Dendritic cell treated with granulocyte-macrophage colony-stimulating factor and Interleukin-4, amounts not matched to agents 40 ng/mL and 50 ng/mL, for 4 days (primary cell): ENCODE results near the gene RABGAP1L.
"Not testable (repeated sequence)": the region's sequence is repeated elsewhere in the genome, so short reads cannot be mapped to it uniquely, and the experiment has no call there.

Experiments
- H3K27ac Mint-ChIP-seq: one replicate; pipeline ENCODE4 v1.8.0; 2022; ENCODE audit warnings: mild to moderate bottlenecking, mixed read lengths
- H3K27me3 Mint-ChIP-seq: one replicate; pipeline ENCODE4 v1.8.0; 2022; ENCODE audit warnings: mild to moderate bottlenecking, mixed read lengths
- H3K36me3 Mint-ChIP-seq: one replicate; pipeline ENCODE4 v1.8.0; 2022; ENCODE audit warnings: low read depth, mixed read lengths
- H3K4me1 Mint-ChIP-seq: one replicate; pipeline ENCODE4 v1.8.0; 2022; ENCODE audit warnings: low read depth, mixed read lengths
- H3K4me3 Mint-ChIP-seq: one replicate; pipeline ENCODE4 v1.8.0; 2022; ENCODE audit warnings: mild to moderate bottlenecking, moderate library complexity, mixed read lengths
- H3K9me3 Mint-ChIP-seq: one replicate; pipeline ENCODE4 v1.8.0; 2022; ENCODE audit warnings: mixed read lengths
- intact Hi-C: fragments of 100-400 bp; cut with micrococcal nuclease; formaldehyde crosslinking; loops from one replicate; pipeline ENCODE4 v1.15.0; 2022

RABGAP1L gene

DNA sequence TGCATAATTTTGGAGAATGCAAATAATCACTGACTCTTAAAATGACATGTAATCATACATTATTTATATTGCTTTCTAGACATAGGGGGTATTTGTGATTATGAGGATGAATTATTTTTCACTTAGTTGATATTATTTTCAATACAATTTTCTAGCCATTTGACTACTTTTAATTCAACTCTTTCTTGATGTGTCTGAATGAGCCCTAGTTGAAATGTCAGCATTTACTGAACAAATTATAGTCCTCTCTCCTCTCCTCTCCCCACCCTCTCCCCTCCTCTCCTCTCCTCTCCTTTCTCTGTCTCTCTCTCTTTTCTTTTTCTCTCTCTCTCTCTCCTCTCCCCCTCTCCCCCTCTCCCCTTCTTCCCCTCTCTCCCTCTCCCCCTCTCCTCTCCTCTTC lies 483.1 kb downstream of the RABGAP1L start:
- H3K4me3 Mint-ChIP-seq, result no peak overlapping the region
- no peaks in the 10 kb centered on the region for H3K4me1 Mint-ChIP-seq
- peaks cover 8% of the 10 kb centered on the region for H3K36me3 Mint-ChIP-seq
- intact Hi-C loops, result no loop called here
- no peaks in the 10 kb centered on the region for H3K27me3 Mint-ChIP-seq
- H3K27ac Mint-ChIP-seq, result no peak overlapping the region
- peaks cover 7% of the 10 kb centered on the region for H3K9me3 Mint-ChIP-seq

DNA sequence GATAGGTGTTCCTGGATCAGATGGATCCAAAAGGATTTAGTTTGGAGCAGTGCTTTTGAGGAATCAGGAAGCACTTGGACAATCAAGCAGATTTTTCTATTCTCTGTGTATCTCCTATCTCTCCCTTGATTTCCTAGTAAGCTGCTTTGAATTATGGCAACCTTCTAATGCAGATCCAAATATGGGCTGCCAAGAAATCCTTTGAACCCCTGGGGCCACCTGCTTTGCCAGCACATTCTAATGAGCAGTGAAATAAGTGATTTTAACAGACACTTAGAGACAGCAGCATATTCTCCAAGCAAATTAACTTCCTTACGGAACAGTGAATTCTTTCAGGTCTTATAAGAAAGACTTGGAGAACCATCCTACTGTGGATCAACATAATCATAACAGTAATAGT lies 483.9 kb downstream of the RABGAP1L start:
- H3K27ac Mint-ChIP-seq, result no peak overlapping the region
- H3K9me3 Mint-ChIP-seq, result peaks cover 15% of the 10 kb centered on the region
- no peaks in the 10 kb centered on the region for H3K4me1 Mint-ChIP-seq
- no peak overlapping the region for H3K4me3 Mint-ChIP-seq
- H3K27me3 Mint-ChIP-seq, result no peaks in the 10 kb centered on the region
- no peaks in the 10 kb centered on the region for H3K36me3 Mint-ChIP-seq
- intact Hi-C loops, result no loop called here

DNA sequence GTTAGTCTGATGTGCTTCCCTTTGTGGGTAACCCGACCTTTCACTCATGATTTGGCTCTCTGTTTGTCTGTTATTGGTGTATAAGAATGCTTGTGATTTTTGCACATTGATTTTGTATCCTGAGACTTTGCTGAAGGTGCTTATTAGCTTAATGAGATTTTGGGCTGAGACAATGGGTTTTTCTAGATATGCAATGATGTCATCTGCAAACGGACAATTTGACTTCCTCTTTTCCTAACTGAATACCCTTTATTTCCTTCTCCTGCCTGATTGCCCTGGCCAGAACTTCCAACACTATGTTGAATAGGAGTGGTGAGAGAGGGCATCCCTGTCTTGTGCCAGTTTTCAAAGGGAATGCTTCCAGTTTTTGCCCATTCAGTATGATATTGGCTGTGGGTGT lies 490.3 kb downstream of the RABGAP1L start:
- H3K4me1 Mint-ChIP-seq, H3K4me3 Mint-ChIP-seq, H3K36me3 Mint-ChIP-seq, intact Hi-C loops, H3K27me3 Mint-ChIP-seq, H3K27ac Mint-ChIP-seq: not testable (repeated sequence)
- H3K9me3 Mint-ChIP-seq, result peaks cover 31% of the 10 kb centered on the region

DNA sequence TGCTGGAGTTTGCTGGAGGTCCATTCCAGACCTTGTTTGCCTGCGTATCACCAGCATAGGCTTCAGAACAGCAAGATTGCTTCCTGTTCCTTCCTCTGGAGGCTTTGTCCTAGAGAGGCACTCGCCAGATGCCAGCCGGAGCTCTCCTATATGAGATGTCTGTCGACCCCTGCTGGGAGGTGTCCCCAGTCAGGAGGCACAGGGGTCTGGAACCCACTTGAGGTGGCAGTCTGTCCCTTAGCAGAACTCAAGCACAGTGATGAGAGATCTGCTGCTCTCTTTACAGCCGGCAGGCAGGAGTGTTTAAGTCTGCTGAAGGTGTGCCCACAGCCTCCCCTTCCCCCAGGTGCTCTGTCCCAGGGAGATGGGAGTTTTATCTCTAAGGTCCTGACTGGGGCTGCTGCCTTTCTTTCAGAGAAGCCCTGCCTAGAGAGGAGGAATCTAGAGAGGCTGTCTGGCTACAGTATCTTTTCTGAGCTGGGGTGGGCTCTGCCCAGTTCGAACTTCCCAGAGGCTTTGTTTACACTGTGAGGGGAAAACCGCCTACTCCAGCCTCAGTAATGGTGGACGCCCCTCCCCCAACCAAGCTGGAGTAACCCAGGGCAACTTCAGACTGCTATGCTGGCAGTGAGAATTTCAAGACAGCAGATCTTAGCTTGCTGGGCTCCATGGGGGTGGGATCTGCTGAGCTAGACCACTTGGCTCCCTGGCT lies 493.4 kb downstream of the RABGAP1L start:
- H3K4me1 Mint-ChIP-seq, result peaks cover 5% of the 10 kb centered on the region

DNA sequence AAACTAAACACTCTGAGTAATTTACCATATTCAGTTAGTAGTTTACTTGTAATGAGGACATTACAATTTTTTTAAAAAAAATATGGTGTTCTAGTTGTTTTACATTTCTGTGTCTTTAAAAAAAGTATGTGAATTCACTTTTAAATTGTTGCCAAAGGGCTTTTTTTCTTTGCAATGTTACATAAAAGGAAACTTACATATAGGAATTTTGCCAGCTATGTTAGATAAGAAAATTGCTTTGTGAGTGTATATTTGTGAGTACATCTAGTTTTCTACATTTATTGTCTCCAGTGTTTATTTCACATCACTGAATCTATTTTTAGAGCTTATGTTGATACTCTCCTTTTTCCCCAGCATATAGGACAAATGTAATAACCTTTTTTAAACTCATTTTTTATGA lies 495.2 kb downstream of the RABGAP1L start:
- Mint-ChIP-seq H3K27me3 (no peaks in the 10 kb centered on the region), H3K4me1 (peaks cover 2% of the 10 kb centered on the region), H3K9me3 (peaks cover 19% of the 10 kb centered on the region), H3K36me3 (no peaks in the 10 kb centered on the region), H3K4me3 (no peak overlapping the region), H3K27ac (no peak overlapping the region)
- intact Hi-C loops, result no loop called here

More for the DNA sequence above, 493.4 kb downstream of the RABGAP1L start:
- Mint-ChIP-seq H3K27ac (no peak overlapping the region), H3K4me3 (no peak overlapping the region), H3K9me3 (peaks cover 28% of the 10 kb centered on the region), H3K27me3 (no peaks in the 10 kb centered on the region), H3K36me3 (no peaks in the 10 kb centered on the region)
- intact Hi-C loops, result no loop called here

DNA sequence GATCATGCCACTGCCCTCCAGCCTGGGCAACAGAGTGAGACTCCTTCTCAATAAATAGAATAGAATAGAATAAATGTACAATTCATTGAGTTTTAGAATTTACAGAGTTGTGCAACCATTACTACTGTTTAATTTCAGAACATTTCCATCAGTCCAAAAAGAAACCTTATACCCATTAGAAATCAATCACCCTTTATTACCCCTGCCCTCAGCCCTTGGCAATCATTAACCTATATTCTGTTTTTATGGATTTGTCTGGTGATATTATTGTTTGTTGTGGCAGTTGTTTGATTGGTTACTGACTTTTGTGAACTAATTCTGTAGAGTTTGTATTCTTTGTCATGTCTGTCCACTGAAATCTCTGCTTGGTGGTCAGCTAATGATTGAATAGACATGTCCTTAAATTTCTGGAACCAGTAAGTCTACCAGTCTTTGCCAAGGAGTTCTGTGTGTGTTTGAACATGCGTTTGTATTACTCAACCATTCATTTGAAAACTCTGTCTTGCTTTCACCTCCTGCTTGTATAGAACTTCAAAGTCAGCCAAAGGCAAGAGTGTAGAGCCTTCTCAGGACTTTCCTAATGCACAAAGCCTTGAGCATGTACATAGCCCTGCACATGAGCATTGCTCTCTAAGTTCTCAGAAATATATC lies 497.2 kb downstream of the RABGAP1L start:
- intact Hi-C loops, result no loop called here
- peaks cover 14% of the 10 kb centered on the region for H3K9me3 Mint-ChIP-seq
- no peak overlapping the region for H3K27ac Mint-ChIP-seq
- H3K36me3 Mint-ChIP-seq, result no peaks in the 10 kb centered on the region
- no peaks in the 10 kb centered on the region for H3K4me1 Mint-ChIP-seq
- H3K4me3 Mint-ChIP-seq, result no peak overlapping the region
- no peaks in the 10 kb centered on the region for H3K27me3 Mint-ChIP-seq

DNA sequence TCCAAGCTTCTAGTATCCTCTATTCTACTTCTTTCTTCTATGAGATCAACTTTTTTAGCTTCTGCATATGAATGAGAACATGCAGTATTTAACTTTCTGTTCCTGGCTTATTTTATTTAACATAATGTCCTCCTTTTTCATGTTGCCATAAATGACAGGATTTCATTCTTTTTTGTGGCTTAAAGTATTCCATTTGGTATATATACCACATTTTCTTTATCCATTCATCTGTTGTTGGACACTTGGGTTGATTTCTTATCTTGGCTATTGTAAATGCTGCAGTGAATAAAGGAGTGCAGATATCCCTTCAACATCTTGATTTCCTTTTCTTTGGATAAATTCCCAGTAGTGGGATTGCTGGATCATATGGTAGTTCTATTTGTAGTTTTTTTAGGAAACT lies 498.1 kb downstream of the RABGAP1L start:
- peaks cover 8% of the 10 kb centered on the region for H3K9me3 Mint-ChIP-seq
- no peak overlapping the region for H3K27ac Mint-ChIP-seq
- no peak overlapping the region for H3K4me3 Mint-ChIP-seq
- H3K4me1 Mint-ChIP-seq, result no peaks in the 10 kb centered on the region
- intact Hi-C loops, result no loop called here
- no peaks in the 10 kb centered on the region for H3K27me3 Mint-ChIP-seq
- H3K36me3 Mint-ChIP-seq, result no peaks in the 10 kb centered on the region

DNA sequence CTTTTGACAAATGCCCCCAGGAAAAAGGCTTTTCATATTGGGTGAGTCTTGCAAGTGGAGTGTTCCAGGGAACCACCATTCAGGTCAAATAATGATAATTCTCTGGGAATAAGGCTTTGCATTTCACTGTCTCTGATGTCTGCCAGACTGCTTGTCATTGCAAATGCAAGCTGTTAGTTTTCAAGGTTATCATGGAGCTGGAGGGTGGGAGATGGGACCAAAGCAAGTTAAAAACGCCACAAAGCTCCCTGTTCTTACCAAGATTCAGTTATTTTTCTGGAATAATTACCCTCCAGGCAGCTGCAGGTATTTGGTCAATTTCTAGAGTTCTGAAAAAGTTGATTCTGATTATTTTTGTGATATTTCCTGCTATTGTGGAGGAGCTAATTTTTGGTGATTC lies 498.6 kb downstream of the RABGAP1L start:
- intact Hi-C loops, result no loop called here
- Mint-ChIP-seq H3K9me3 (peaks cover 8% of the 10 kb centered on the region), H3K27ac (no peak overlapping the region), H3K4me1 (no peaks in the 10 kb centered on the region), H3K27me3 (no peaks in the 10 kb centered on the region), H3K36me3 (no peaks in the 10 kb centered on the region), H3K4me3 (no peak overlapping the region)

DNA sequence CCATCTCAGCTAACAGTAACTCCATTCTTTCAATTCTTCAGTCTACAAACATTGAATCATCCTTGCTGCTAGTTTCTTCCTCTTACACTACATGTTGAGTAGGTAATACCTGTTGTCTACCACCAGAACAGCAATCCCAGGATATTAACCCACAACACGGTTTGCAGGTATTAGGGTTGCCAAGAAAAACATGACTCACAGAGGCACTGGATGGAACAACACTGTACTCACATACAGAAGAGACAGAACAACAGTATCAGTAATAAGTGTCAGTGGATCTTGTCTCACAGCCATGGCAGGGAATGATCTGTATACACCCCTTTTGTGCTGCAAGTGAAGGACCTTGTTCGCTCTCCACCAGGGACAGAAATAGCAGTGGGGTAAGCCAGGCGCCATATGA lies 500.5 kb downstream of the RABGAP1L start:
- peaks cover 8% of the 10 kb centered on the region for H3K9me3 Mint-ChIP-seq
- H3K4me1 Mint-ChIP-seq, result no peaks in the 10 kb centered on the region
- H3K36me3 Mint-ChIP-seq, result no peaks in the 10 kb centered on the region
- no peak overlapping the region for H3K27ac Mint-ChIP-seq
- H3K27me3 Mint-ChIP-seq, result no peaks in the 10 kb centered on the region
- no peak overlapping the region for H3K4me3 Mint-ChIP-seq
- intact Hi-C loops, result no loop called here

DNA sequence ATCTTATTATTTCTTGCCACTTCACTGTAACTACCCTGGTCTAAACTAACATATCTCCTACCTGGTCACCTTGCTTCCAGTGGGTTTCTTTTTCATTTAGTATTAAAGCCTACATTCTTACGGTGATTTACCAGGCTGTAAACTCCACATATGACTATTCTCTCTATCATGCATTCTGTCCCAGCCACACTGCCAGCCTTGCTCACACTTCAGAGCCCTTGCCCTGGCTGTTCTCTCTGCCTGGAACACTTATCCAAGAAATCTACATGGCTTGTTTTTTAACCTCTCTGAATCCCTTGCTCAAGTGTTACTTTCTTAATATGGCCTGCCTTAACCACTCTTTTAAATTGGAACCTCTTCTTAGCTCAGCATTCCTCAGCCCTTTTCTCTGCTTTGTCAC lies 501.2 kb downstream of the RABGAP1L start:
- H3K36me3 Mint-ChIP-seq, result no peaks in the 10 kb centered on the region
- no peak overlapping the region for H3K27ac Mint-ChIP-seq
- no peaks in the 10 kb centered on the region for H3K4me1 Mint-ChIP-seq
- H3K4me3 Mint-ChIP-seq, result no peak overlapping the region
- peaks cover 8% of the 10 kb centered on the region for H3K9me3 Mint-ChIP-seq
- H3K27me3 Mint-ChIP-seq, result no peaks in the 10 kb centered on the region
- intact Hi-C loops, result no loop called here

DNA sequence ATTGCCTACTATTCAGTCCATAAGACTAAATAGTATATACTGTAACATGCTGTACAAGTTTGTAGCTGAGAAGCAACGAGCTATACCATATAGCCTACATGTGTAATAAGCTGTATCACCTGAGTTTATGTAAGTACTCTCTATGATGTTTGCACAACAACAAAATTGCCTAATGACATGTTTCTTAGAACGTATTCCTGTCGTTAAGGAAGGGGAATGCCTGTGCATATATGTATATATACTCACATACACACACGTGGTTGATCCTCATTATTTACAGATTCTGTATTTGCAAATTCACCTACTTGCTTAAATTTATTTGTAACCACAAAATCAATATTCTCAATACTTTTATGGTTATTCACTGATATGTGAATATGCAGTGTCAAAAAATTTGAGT lies 504.0 kb downstream of the RABGAP1L start:
- H3K9me3 Mint-ChIP-seq, result peaks cover 6% of the 10 kb centered on the region
- no peak overlapping the region for H3K4me3 Mint-ChIP-seq
- intact Hi-C loops, result no loop called here
- H3K36me3 Mint-ChIP-seq, result no peaks in the 10 kb centered on the region
- H3K27me3 Mint-ChIP-seq, result no peaks in the 10 kb centered on the region
- no peaks in the 10 kb centered on the region for H3K4me1 Mint-ChIP-seq
- no peak overlapping the region for H3K27ac Mint-ChIP-seq

DNA sequence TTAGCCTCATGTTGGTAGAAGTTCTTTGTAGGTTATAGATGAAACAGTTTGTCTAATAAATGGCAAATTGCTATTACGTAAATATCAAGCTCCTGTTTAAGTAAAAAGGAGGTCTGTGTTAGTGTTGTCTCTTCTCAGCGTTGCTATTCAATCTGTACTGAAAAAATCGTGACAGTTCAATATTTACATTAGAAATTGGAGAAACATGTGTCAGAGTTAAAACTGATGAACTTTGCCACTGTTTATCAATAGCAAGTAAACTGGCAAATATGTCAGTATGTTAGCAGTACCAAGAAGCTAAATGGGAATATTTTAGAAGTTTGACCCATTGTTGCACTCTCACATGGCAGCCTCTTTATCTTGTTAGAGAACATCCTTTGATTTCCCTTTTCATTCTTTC lies 506.9 kb downstream of the RABGAP1L start:
- no peaks in the 10 kb centered on the region for H3K4me1 Mint-ChIP-seq
- intact Hi-C loops, result no loop called here
- H3K27ac Mint-ChIP-seq, result no peak overlapping the region
- H3K36me3 Mint-ChIP-seq, result no peaks in the 10 kb centered on the region
- H3K4me3 Mint-ChIP-seq, result no peak overlapping the region
- H3K9me3 Mint-ChIP-seq, result peaks cover 29% of the 10 kb centered on the region
- no peaks in the 10 kb centered on the region for H3K27me3 Mint-ChIP-seq

DNA sequence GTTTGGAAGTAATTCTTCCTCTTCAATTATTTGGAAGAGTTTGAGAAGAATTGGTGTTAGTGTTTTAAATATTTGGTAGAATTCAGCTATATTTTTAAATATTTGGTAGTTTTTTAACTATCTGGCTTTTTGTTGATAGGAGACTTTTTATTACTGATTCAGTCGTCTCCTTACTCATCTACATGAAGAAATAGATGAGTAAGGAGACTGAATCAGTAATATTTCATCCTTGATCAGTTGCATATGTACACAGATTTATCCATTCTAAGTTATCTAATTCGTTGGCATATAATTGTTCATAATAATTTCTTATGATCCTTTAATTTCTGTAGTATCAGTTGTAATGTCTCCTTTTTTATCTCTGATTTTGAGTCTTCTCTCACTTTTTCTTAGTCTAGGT lies 512.5 kb downstream of the RABGAP1L start:
- intact Hi-C loops, result no loop called here
- Mint-ChIP-seq H3K36me3 (no peaks in the 10 kb centered on the region), H3K9me3 (peaks cover 29% of the 10 kb centered on the region), H3K4me3 (no peak overlapping the region), H3K27me3 (no peaks in the 10 kb centered on the region), H3K27ac (no peak overlapping the region), H3K4me1 (no peaks in the 10 kb centered on the region)

DNA sequence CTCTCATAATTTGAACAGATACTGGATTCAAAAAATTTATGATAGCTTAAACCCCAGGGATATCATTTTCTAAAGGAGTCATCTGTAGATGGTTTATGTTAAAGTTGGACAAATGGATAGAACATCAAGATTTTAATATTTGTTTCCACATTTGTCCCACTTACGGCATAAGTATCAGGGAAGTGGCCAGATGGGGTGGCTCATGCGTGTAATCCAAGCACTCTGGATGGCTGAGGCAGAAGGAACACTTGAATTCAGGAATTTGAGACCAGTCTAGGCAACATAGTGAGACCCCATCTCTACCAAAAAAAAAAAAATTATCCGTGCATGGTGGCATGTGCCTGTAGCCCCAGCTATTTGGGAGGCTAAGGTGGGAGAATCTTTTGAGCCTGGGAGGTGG lies 517.5 kb downstream of the RABGAP1L start:
- Mint-ChIP-seq H3K4me3 (no peak overlapping the region), H3K27ac (no peak overlapping the region), H3K27me3 (no peaks in the 10 kb centered on the region), H3K4me1 (no peaks in the 10 kb centered on the region), H3K9me3 (no peaks in the 10 kb centered on the region), H3K36me3 (no peaks in the 10 kb centered on the region)
- intact Hi-C loops, result no loop called here

DNA sequence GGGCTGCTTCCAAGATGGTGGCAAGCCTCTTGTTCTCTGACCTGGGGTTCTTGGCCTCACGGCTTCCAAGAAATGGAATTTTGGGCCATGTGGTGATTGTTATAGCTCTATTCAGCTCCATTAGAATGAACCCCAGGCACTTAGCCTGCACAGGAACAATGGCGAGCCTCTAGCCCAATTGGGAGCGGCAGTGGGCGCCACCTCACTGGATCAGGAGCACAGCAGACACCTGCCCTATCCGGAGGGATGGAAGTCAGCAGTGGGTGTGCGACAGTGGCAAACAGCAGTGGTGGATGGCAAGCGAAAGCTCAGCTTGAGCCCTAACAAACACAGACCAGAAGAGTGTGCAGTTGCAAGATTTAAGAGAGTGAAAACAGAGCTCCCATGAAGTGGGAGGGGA lies 519.3 kb downstream of the RABGAP1L start:
- Mint-ChIP-seq H3K27ac (no peak overlapping the region), H3K4me1 (no peaks in the 10 kb centered on the region), H3K36me3 (no peaks in the 10 kb centered on the region), H3K9me3 (no peaks in the 10 kb centered on the region), H3K4me3 (no peak overlapping the region), H3K27me3 (no peaks in the 10 kb centered on the region)
- intact Hi-C loops, result no loop called here
